HG02623 (cell line): ENCODE measurements around the gene MORN1.

Experiments used
- ATAC-seq: cut with Tn5 transposase; IDR thresholded peaks from one replicate; pipeline ENCODE4 v1.9.1; 2021; ENCODE audit warnings: moderate library complexity; ENCODE audit not compliant: unreplicated experiment

Gene MORN1

DNA sequence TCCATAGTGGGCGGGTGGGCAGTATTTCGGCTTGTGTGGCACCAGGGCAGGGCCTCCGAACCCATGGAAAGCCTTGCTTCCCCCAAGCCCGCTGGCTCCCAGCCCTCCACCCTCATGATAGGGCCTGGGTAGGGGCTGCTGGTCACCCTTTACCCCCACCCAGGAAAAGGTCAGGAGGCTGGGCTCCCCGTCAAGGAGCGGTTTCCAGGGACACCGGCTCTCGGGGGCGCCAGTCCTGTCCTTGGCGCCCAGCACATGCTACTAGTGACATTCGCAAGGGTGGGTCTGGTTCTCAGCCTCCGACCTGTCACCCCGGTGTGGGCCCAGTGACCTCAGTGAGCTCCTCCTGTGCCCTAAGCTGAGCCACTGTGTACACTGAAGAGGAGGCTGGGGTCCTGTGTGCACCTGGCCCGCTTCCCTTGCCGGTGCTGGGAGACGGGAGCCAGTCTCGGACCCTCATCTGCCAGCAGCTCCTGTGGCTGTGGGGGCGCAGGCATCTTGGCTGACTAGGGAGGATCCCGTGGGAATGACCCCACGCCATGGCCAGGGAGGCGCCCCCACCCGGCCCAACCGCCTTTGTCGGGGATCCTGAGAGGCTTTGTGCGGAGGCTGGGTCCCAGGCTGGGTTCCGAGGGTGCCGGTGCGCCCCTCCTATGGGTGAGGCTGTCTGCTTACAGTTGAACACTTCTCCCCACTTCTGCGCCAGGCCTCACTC is 108.6 kb downstream of the MORN1 start:
- ATAC-seq, result no peak

DNA sequence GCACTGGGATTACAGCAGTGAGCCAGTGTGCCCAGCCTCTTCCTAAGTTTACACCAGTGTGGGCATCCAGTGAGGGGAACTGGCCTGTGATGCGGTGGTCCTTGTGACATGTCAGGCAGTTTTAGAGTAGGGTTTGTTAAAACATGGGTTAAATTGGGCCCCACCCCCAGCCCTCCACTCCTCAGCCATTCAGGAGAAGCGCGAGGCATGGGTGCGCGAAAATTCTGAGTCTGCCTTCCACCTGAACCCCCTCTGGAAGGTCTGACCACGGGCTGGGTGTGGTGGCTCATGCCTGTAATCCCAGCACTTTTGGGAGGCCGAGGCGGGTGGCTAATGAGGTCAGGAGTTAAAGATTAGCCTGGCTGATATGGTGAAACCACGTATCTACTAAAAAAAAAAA is 111.5 kb downstream of the MORN1 start:
- ATAC-seq, result no peak

DNA sequence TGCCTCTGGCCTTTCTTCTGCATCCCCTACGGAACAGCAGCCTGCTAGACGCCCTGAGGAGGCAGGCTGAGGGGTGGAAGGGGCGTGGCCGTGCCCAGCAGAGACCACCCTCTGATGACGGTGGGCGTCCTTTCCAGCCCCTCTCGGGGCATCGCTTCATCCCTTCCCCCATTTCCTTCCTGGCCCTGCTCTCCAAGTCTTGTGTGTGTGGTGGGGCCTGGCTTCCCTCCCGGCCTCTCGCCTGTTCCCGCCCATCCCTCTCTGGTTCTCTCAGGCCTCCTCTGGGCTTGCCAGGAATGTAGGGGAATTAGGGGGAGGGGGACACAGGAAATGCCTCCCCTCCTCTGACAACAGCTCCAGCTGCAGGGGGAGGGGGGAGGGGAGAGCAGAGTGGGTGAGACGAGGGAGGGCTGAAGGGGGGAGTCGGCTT is 112.1 kb downstream of the MORN1 start:
- no peak for ATAC-seq

DNA sequence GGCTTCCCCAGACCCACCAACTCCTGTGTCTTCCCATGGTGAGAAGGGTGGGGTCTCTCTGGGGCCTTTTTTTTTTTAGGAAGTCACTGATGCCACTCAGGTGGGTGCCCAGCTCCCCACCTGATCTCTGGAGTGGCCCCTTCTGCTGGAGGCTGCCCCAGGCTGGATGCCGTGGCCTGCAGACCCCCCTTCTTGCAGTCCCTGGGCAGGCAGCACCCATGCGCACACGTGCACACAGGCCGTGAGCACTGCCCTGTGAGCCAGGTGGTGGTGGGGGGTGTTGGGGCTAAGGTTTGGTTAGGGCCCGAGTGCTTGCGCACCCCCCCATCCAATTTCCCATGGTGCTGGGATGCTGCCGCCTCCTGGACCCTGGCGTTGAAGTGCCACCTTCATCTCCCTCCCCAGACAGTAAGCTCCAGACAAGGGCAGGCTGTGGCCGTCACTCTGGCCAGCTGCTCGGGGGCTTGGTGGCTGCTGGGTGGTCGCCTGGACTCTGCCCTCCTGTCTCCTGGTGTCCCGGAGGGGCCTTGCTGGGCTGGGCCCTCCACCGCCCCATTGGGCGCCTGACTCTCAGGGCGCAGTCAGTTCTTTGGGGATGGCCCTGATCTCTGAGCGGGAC is 112.7 kb downstream of the MORN1 start:
- no peak for ATAC-seq

DNA sequence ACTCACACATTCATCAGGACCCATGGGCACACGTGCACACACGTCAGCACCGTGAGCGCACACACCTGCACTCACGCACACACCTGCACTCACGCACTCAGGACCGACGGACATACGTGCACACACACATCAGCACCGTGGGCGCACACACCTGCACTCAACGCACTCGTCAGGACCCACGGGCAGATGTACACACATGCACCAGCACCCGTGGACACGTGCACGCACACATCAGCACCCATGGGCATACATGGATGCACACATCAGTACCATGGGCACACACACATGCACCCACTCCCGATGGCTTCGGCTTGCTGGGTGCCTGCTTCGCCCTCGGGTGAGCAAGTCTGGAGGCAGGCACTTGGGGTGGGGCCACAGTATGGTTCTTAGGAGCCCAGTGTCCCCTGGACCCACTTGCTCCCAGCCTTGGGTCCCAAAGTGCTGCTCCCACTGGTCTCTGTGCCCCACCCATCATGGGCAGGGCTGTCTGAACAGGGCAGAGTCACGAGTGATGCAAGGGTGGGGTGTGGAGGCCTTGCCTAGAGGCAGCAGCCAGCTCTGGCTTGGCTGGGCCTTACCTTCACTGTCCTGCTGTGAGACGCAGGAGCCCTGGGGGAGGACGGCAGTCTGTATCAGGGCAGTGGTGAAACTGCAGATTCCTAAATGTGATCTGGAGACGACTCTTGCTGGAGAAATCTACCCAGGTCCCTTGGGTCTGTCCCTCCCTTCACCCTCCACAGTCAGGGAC is 113.4 kb downstream of the MORN1 start:
- ATAC-seq, result no peak

DNA sequence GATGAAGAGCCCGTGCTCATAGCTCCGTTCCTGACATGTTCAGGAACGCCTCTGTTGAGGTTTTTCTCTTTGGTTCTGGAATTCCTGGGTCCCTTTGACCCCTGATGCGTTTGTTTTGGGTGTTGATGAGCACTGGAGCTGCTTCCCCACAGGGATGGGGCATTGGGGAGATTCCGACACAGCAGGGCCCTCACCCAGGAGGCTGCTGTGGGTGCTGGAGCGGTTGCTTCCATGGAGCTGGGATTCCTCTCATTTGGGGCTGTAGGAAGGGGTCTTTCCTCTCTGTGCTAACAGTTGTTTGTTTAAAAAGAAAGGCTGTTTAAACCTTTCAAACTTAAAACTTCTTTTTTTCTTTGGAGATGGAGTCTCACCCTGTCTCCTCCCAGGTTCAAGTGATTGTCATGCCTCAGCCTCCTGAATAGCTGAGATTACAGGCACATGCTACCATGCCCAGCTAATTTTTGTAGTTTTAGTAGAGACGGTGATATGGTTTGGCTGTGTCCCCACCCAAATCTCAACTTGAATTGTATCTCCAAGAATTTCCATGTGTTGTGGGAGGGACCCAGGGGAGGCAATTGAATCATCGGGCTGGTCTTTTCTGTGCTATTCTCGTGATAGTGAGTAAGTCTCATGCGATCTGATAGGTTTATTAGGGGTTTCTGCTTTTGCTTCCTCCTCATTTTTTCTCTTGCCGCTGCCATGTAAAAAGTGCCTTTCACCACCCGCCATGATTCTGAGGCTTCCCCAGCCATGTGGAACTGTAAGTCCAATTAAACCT is 114.4 kb downstream of the MORN1 start:
- no peak for ATAC-seq

DNA sequence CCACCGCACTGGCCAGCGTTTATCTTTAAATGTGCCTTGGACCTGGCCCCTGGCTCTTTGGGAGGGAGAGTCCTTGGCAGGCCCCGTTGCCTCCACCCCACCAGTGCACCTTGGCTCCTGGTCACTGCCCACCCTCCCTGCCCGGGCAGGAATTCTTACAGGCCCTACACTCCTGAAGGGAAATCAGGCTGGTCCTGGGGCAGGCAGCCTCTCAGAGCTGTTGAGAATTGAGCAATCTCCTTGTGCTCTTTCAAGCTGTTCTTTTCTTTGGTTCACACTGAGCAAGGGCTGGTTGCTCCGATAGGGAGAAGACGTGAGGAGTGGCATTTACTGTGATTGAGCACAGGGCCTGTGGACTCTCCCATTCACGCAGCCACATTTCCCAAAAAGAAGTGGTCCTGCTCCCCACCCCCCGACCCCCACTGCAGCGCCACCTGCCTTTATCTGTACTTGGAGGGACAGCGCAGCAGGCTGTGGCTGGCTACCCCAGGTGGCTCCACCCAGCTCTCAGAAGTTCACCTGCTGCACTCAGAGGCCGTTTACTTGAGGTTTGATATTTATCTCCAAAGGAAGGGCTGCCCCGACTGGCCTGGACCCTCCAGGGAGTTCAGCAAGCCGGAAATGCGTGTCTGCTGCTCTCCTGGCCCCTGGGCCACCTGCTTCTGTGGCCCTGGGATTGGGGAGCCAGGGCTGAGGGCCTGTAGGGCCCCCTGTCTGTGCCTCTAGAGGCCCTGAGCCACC is 115.4 kb downstream of the MORN1 start:
- no peak for ATAC-seq

DNA sequence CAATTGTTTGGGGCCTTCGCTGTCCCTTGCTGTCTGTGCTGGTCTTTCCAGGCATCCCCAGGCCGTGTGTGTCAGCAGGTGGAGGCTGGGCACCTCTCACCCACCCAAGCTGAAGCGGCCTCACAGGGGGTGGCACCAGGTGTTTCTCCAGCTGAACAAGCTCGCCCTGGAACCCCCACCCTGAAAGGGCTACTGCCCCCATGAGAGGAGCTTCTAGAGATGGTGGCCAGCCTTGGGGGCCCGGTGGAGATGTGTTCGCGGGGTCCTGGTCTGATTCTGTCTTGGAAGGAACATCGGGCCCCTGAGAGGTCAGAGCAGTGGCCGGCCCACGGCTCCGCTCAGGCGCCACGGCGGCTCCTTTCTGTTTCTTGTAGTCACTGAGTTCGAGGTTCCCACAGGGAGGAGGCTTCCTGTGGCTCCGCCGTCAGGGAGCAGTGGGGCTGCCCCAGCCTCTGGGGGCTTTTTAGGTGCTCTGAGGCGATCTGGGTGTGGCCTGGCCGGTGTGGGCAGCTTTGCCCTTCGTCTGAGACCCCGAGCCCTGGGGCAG is 116.4 kb downstream of the MORN1 start:
- ATAC-seq, result no peak

DNA sequence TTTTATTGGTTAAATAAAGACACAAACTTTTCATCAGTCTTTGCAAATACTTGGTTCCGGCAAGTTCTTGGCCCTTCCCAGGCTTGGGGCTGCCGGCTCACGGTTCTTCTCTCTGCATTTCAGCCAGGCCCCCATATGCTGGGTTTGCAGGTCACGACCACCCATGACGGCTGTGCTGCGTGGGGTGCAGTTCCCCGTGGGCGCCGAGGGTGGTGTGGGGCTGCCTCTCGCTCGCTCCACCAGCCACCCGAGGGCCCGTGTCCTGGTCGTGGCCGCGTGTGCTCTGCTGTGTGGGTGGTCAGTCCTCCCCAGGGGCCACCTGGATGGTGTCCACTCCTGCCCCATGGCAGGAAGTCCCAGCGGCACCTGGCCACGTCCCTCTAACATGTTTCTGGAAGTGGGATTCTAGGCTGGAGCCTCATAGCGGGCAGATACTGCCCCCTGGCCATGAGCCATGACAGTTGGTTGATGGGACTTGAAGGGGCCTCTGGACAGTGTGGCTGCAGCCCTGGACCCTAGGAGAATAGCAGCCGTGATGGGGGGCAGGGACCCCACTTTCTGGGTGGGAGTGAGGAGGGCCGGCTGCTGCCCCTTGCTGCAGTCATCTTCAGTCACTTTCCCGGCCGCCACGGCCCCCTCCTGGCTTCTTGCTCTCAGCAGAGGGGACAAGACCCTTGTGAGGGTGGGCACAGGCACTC is 117.0 kb downstream of the MORN1 start:
- no peak for ATAC-seq

DNA sequence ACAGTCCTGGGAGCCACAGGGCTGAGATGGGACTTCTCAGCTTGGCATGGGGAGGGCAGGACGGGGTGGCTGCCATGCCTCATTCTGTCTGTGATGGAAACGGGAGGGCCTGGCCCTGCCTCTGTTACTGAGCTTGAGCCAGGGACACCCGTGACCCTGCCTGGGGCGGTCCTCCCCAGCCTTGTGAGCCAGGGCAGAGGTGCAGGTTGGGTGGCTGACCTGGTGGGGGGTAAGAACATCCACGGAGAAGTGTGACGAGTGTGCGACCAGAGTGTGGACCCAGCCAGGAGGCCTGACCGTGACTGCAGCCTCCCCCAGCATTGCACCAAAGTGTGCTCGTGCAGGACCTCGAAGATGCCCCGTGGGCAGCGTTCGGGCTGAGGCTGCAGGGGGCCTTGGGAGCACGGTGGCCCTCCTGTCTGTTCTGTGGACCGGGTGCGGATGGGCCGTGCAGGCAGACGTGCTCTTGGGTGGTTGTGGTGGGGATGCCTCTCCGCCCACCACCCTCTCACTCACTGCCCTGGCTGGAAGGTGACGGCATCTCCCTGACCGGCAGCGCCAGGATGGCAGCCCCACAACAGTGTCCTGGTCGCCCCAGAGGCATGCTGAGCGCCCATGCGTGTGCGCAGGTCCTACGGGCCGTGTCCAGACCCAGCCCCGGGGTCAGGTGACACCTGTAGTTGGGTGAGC is 117.8 kb downstream of the MORN1 start:
- no peak for ATAC-seq

DNA sequence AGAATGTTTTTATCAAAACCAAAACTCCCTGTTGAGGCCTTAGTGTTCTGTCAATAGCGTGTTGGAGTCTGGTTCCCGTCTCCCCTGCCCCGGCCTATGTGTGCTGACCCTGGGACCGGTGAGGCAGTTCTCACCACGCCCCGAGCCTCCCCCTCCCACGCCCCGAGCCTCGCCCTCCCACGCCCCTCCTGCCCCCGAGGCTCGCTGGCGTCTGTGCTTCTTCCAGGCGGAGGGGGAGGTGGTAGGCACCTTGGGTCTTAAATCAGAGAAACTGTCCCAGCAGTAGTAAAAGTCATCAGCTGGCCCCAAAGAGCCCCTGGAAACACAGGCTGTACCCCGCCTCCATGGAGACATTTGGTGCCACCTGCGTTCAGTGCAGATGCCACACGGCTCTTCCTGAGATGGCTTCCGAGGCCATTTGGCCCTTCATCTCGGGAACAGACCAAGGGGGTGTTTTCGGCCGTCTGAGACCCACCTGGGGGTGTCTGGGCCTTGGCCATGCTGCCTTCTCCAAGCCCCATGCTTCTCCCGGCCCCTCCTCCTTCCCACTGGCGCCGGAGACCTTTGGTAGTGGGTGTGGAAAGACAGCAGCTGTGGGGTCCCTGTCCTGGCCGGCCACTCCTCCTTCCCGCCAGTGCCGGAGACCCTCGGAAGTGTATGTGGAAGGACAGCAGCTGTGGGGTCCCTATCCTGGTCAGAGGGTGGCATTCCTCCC is 118.5 kb downstream of the MORN1 start:
- no peak for ATAC-seq

DNA sequence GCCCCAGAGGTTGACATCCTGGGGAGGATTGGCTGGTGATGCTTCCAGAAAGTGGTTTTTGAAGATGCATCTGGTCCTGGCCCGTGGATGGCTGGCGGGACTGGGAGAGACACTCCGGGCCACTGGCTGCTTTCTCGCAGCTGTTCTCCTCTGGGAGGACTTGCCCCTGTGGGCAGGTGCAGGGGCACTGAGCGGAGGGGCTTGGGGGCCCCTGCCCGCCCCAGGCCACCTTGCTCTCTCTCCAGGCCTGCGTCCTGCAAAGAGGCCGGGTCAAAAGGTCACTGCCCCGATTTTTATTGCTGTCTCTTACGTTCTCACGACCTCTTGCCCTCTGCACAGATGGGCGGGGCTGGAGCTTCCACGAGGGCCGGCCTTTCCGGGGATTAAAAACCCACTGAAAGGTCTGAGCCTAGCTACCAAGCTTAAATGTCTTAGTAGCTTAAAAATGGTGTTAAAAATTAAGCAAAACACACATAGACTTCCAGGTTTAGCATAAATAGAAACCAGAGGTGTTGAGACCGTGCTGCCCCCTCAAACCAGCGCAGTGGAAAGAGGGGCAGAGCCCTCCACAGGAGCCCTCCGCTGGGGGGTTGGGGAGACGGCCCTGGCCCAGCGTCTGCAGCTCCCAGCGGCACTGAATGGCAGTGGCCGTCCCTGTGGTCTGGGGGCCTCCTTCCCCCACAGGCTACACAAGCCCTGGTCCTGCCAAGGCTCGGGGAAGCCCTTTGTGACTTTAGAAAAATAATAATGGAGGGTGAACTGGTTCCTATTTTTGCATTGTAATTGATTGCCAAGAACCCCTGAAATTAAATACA is 119.3 kb downstream of the MORN1 start:
- ATAC-seq, result no peak
